NCI-H1092 treated with DMSO at 0.1 percent for 48 hours (cell line): ENCODE results near the gene DDX59.

Experiments used
- DNase-seq: peaks from one replicate; lab custom pipeline; 2025; lab: John Stamatoyannopoulos, UW

The DDX59 gene

GRCh38 chr1:200629876-200630514 is 39.7 kb downstream of the DDX59 start:
- no peak for DNase-seq

DNA sequence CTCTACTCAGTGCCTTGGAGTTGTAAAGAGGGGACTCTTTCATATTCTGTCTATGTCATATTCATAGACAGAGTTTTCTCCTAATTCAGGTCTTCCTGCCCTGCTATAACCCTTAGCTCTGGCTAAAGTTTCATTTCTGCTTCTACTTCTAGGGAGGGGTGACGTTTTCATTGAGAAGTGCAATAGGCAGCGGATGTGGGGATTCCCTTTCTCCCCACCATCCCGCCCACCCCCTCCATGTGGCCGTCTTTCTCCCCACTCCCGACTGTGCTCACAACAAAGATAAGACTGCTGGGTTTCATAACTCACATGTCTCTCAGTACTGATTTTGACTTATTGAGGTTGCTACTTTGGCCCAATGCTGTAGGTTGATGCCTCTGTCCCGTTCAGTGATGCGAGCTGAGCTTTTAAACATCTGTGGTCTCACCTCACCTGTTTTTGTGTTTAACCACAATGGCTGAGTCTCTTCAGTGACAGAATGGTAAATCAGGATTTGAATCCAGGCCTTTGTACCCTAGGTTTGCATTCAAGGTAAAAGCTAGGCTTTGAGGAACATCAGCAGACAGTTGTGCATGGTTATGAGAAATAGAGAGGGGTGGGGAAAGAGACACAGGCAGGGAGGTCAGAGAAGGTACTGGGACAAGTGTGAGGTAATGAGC is 41.4 kb downstream of the DDX59 start:
- DNase-seq, result no peak

DNA sequence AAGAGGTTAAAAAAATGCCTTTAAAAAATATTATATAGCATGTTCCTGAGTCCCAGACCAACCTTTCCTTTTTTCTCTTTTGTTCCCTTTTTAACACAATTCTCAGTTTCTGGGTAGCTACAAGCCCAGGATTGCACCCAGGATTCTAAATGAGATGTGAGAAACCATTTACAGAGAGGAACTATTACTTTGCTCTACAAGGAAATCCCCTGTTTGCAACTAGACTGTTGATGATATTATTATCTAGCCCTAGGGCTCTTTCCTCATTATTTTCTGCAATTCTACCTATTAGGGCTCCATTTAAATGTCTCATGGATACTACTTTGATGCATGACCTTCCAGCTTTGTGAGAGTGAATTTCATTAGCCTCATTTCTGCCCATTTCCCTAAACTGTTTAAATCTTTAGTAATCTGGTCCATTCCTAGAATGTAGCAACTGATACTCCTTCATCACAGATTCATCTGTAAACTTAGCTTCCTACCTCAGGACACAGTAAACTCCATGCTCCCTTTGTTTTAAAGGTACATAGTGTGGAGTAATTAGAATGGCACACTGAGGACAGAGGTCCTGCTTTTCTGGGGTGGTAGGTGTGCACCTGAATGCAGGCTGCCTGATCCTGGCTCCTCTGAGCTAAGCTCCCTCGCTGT is 42.0 kb downstream of the DDX59 start:
- no peak for DNase-seq

DNA sequence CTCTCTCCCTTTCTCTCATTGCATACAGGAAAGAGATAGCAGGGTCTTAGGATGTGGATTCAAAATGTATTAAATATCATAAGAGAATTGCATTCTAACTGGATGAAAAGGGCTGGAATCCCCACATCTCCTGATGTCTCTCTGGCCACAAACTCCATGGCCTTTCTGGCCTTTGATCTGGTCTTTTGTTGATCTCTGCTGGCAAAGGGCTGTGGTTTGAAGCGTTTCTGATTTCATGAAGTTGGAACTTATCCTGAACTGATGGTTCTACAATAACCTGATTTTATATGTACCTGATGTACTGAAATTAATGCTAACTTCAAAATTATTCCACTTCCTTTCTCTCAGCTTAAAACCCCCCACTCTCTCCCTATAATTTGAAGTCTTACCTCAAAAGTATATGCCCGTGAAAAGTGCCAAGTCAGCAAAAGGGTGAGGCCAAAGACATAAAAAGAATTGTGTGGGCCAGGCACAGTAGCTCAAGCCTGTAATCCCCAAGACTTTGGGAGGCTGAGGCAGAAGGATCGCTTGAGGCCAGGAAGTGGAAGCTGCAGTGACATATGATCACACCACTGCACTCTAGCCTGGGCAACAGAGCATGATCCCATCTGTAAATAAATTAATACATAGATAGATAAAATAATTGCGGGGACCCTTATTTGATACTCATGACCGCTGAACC is 42.7 kb downstream of the DDX59 start:
- DNase-seq, result no peak

DNA sequence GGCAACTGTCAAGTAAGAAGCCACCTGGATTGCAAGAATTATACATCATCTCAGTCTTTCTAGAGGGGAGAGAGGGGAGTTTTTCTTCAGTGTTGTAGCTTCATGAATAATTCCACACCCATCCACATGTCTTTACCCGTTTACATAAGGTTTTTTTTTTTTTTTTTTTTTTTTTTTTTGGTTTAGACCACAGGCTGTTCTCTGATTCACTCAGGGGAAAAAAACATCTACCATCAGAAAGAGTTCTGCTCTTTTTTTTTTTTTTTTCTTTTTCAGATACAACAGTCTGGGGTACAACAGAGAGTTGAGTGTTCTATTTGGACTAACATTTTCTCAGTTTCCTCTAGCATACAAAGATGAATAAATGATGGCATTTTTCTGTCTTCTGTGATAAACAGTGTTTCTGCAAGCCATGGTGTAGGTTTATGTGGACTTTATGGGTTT is 44.3 kb downstream of the DDX59 start:
- DNase-seq, result no peak

GRCh38 chr1:200624679-200625335 is 44.9 kb downstream of the DDX59 start:
- no peak for DNase-seq

DNA sequence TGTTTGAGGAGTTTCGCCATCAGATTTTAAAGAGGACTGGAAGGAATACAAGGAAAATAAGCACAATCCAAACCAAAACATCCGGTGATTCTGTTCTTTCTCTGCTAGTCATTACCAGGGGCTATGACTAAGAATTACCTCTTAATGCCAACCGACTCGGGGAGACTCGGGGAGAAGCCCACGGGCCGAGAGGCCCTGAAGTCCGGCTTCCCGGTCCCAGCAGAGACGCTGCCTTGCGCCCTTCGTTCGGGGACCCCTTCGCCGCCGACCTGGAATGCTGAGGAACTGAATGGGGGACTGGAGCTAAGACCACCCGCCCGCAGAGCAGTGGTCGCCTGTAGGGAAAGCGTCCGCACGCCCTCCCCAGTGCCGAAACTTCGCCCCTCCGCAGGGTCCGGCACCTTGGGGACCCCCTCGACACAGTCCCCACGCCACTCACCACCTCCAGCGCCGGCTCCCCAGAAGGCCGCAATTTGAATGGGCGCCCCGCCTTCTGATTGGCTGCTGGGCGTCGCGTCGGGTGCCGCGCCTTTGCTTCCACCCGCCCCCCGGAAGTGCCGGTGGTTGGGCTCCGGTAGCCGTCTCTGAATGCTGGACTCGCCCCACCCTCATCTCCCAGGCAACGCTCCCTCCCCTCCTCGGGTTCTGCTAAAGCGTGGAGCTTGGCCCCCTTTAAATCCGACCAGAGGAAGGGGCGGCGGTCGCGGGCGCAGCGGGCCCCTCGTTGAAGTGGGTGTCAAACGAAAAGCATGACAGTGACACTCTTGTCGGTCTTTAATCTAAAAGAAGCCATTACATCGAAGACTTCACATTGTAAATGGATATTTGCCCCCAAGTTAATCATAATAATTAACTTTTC is 49.2 kb downstream of the DDX59 start, which contains the start of gene KIF14:
Gene KIF14, minus strand, starts transcription at position 479 of the 859 bp plus-strand sequence. CDS start 2,028 bp downstream, outside the sequence.
- peak; percentile 97 for DNase-seq

GRCh38 chr1:200619894-200620272 is 49.8 kb downstream of the DDX59 start:
- DNase-seq, result no peak

GRCh38 chr1:200610846-200611245 is 58.9 kb downstream of the DDX59 start:
- DNase-seq, result no peak

DNA sequence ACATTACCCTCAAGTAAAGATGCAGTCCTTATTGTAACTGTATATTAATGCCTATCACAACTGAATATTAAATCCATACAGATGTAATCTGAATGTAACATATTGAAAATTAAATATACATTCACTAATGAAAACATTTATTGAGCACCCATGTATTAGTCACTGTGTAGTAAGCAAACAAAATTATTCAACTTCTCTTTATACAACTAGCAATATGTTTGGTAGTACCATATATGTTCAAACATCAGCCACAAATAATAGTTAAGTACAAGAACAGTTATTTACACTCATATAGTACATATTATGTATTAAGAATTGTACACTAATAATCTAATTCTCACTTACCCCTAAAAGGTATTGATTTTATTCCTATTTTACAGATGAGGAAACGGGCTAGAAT is 67.1 kb downstream of the DDX59 start:
- DNase-seq, result no peak
